Activated B cell treated with CpG ODN at 0.5 μM for 24 hours (primary cell): ENCODE measurements around the gene MCOLN1. TPM values are rescaled to one million over a fixed set of nuclear protein-coding genes. Genes with fewer than 3 reads are reported as not detected.

Source experiments
- ATAC-seq: fragments of 200-7000 bp; cut with Tn5 transposase; one replicate; pipeline ENCODE4 v1.10.0; 2021; ENCODE audit warnings: low read depth, mild to moderate bottlenecking, moderate library complexity
- CTCF ChIA-PET: fragments of 350-600 bp; sonication (Branson Sonifier 250); formaldehyde crosslinking; loops from one replicate; lab custom pipeline; 2021; ENCODE audit warnings: antibody characterized with exemption; lab: Charles Lee
- POLR2A ChIA-PET: fragments of 350-600 bp; sonication (Branson Sonifier 250); formaldehyde crosslinking; loops from one replicate; lab custom pipeline; 2021; ENCODE audit warnings: antibody characterized with exemption; lab: Charles Lee
- DNase-seq: peaks from one replicate; pipeline ENCODE4 v3.0.0; 2022
- H3K27ac Mint-ChIP-seq: one replicate; pipeline ENCODE4 v1.8.0; 2020; ENCODE audit warnings: mixed read lengths
- H3K27me3 Mint-ChIP-seq: one replicate; pipeline ENCODE4 v1.8.0; 2021; ENCODE audit warnings: mixed read lengths
- H3K36me3 Mint-ChIP-seq: one replicate; pipeline ENCODE4 v1.8.0; 2021; ENCODE audit warnings: low read depth, mixed read lengths
- H3K4me1 Mint-ChIP-seq: one replicate; pipeline ENCODE4 v1.8.0; 2021; ENCODE audit warnings: mixed read lengths
- H3K4me3 Mint-ChIP-seq: one replicate; pipeline ENCODE4 v1.8.0; 2020; ENCODE audit warnings: mild to moderate bottlenecking, mixed read lengths
- H3K9me3 Mint-ChIP-seq: one replicate; pipeline ENCODE4 v1.8.0; 2020; ENCODE audit warnings: mixed read lengths
- CTCF ChIP-seq: fragments of 200-600 bp; IDR thresholded peaks from one replicate; pipeline ENCODE4 v1.8.0; 2022; ENCODE audit warnings: antibody characterized with exemption, mild to moderate bottlenecking
- intact Hi-C: fragments of 100-400 bp; cut with micrococcal nuclease; formaldehyde crosslinking; loops from one replicate; pipeline ENCODE4 v1.15.1; 2024
- total RNA-seq: library from RNA; stranded (reverse); gene quantifications from 2 replicates; pipeline ENCODE4 v1.2.3, GENCODE V29; 2022

The MCOLN1 gene
- total RNA-seq, 1 donor from 2014 or later = 13.7 TPM

GRCh38 chr19:7541828-7542443 is 19.5 kb downstream of the MCOLN1 start:
- TF ChIP-seq CTCF = no peak
- no peak for ATAC-seq
- no peaks in the 10 kb centered on the region for H3K9me3 Mint-ChIP-seq
- ChIA-PET POLR2A (no interaction called here), CTCF (no interaction called here)
- H3K4me3 Mint-ChIP-seq = no peak overlapping the region
- peaks cover 51% of the 10 kb centered on the region for H3K36me3 Mint-ChIP-seq
- intact Hi-C loops = no loop called here
- no peak overlapping the region for H3K27ac Mint-ChIP-seq
- peaks cover 28% of the 10 kb centered on the region for H3K4me1 Mint-ChIP-seq
- no peaks in the 10 kb centered on the region for H3K27me3 Mint-ChIP-seq
- no peak for DNase-seq

GRCh38 chr19:7542556-7543348 is 20.3 kb downstream of the MCOLN1 start:
- POLR2A ChIA-PET = no interaction called here

GRCh38 chr19:7544626-7545025 is 22.2 kb downstream of the MCOLN1 start:
- peaks cover 22% of the 10 kb centered on the region for H3K4me1 Mint-ChIP-seq
- peak overlapping the region; percentile 30 for H3K27ac Mint-ChIP-seq
- H3K36me3 Mint-ChIP-seq = peaks cover 41% of the 10 kb centered on the region
- no peak for TF ChIP-seq CTCF
- no peak for ATAC-seq
- H3K4me3 Mint-ChIP-seq = no peak overlapping the region
- no peak for DNase-seq
- CTCF ChIA-PET = no interaction called here
- no peaks in the 10 kb centered on the region for H3K9me3 Mint-ChIP-seq
- POLR2A ChIA-PET = interaction anchor here (0.7 kb wide), 1 partner anchor 399 kb away, joined by 3 read pairs; the partner anchor contains the start of gene TIMM44
- intact Hi-C loops = no loop called here
- no peaks in the 10 kb centered on the region for H3K27me3 Mint-ChIP-seq

More at GRCh38 chr19:7542556-7543348, 20.3 kb downstream of the MCOLN1 start:
- Mint-ChIP-seq H3K36me3 (peaks cover 50% of the 10 kb centered on the region), H3K4me3 (no peak overlapping the region), H3K27ac (no peak overlapping the region), H3K4me1 (peaks cover 22% of the 10 kb centered on the region), H3K9me3 (no peaks in the 10 kb centered on the region), H3K27me3 (no peaks in the 10 kb centered on the region)
- no peak for DNase-seq
- no peak for TF ChIP-seq CTCF
- ATAC-seq = no peak
- intact Hi-C loops = no loop called here
- CTCF ChIA-PET = no interaction called here

- H3K36me3 Mint-ChIP-seq = peaks cover 41% of the 10 kb centered on the region
- H3K9me3 Mint-ChIP-seq = no peaks in the 10 kb centered on the region
- DNase-seq (no peak), ATAC-seq (no peak)
- peak overlapping the region; percentile 24 for H3K27ac Mint-ChIP-seq
- intact Hi-C loops = no loop called here
- ChIA-PET CTCF (no interaction called here), POLR2A (interaction anchor here (0.6 kb wide), 1 partner anchor 1218 kb away, joined by 3 read pairs; no protein-coding TSS in a partner anchor)
- peaks cover 22% of the 10 kb centered on the region for H3K4me1 Mint-ChIP-seq
- H3K4me3 Mint-ChIP-seq = no peak overlapping the region
- no peak for TF ChIP-seq CTCF
- no peaks in the 10 kb centered on the region for H3K27me3 Mint-ChIP-seq
These were observed 22.9 kb downstream of the MCOLN1 start for GRCh38 chr19:7545300-7545699.

- Mint-ChIP-seq H3K27me3 (no peaks in the 10 kb centered on the region), H3K4me1 (peaks cover 22% of the 10 kb centered on the region), H3K4me3 (no peak overlapping the region), H3K27ac (no peak overlapping the region), H3K9me3 (no peaks in the 10 kb centered on the region), H3K36me3 (peaks cover 44% of the 10 kb centered on the region)
- POLR2A ChIA-PET = interaction anchor here (0.6 kb wide), 1 partner anchor 1219 kb away, joined by 3 read pairs; no protein-coding TSS in a partner anchor
- DNase-seq (no peak), ATAC-seq (no peak)
- TF ChIP-seq CTCF = no peak
- CTCF ChIA-PET = no interaction called here
- intact Hi-C loops = no loop called here
These were observed 23.5 kb downstream of the MCOLN1 start for GRCh38 chr19:7545904-7546303.
